ENCODE data around the gene TACR1. TPM values are rescaled to one million over a fixed set of nuclear protein-coding genes. Genes with fewer than 3 reads are reported as not detected.

The TACR1 gene
- total RNA-seq, 2 donors from 2014 or later = 3.9 to 6.0 TPM

DNA sequence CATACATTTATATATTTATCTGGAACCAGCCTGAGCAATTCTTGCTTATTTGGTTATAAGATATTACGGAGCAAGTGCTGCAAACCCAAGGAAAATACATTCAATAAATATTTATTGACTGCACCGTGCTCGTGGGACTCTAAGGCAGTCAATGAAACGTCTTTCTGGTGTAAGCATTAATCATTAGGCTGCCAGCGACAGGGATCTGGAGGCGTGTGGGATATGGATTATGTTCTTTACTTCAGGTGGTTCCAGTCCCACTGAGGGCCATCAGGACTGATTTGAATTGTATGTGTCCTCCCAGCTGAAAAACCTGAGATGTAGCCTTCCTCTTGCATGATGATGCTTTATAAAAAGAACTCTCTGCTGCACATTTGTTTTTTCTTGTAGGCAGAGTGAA, 75.4 kb downstream of the TACR1 start:
- H3K27me3 ChIP-seq (replicated peaks; ENCODE audit: insufficient read depth) = no peaks in the 10 kb centered on the region
- no peak overlapping the region for H3K27ac ChIP-seq
- ATAC-seq (ENCODE audit: insufficient number of reproducible peaks, low FRiP score, low read depth) (no peak), DNase-seq (ENCODE audit: low spot score) (no peak)
- no peak for TF ChIP-seq CTCF (IDR thresholded peaks at IDR 0.05)
- no peak overlapping the region for H3K4me3 ChIP-seq
- no peaks in the 10 kb centered on the region for H3K36me3 ChIP-seq
- H3K4me1 ChIP-seq (ENCODE audit: control insufficient read depth in 1 of 2, low read depth in 2 of 2) = no peaks in the 10 kb centered on the region
- H3K9me3 ChIP-seq = no peaks in the 10 kb centered on the region

- no peak for TF ChIP-seq CTCF (IDR thresholded peaks at IDR 0.05)
- Histone ChIP-seq H3K36me3 (no peaks in the 10 kb centered on the region), H3K4me1 (ENCODE audit: control insufficient read depth in 1 of 2, low read depth in 2 of 2) (no peaks in the 10 kb centered on the region), H3K27ac (no peak overlapping the region), H3K27me3 (replicated peaks; ENCODE audit: insufficient read depth) (no peaks in the 10 kb centered on the region), H3K4me3 (no peak overlapping the region), H3K9me3 (no peaks in the 10 kb centered on the region)
- DNase-seq (ENCODE audit: low spot score) (no peak), ATAC-seq (ENCODE audit: insufficient number of reproducible peaks, low FRiP score, low read depth) (no peak)
Observed at GRCh38 chr2:75113231-75113869, 86.0 kb downstream of the TACR1 start.

DNA sequence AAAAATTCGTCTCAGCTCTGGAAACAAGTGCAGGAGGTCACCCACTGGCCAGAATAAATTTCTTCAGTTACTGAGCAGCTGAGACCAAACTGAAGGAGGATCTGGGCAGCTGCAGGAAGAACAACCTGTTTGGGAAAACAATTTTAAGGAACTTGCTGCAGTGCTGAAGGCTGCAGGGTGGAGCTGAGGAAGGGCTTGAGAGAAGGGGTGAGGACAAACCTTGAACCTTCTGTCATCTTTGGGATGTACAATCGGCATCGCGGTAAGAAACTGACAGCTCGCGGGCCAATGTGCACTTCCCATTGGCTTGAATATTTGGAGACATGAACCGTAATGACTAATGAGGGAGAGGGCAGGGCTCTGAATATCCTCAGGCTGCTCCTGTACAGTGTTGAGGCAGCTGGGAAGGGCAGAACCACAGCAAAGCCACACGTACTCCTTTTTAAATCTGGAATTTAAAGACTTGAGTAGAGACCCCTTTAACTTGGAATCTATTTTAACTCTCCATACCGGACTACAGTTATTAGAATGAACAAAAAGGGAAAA, 90.3 kb downstream of the TACR1 start:
- Histone ChIP-seq H3K27me3 (replicated peaks; ENCODE audit: insufficient read depth) (no peaks in the 10 kb centered on the region), H3K4me1 (ENCODE audit: control insufficient read depth in 1 of 2, low read depth in 2 of 2) (no peaks in the 10 kb centered on the region), H3K36me3 (no peaks in the 10 kb centered on the region), H3K4me3 (no peak overlapping the region), H3K27ac (no peak overlapping the region), H3K9me3 (no peaks in the 10 kb centered on the region)
- no peak for DNase-seq (ENCODE audit: low spot score)
- TF ChIP-seq CTCF (IDR thresholded peaks at IDR 0.05) = no peak
- ATAC-seq (ENCODE audit: insufficient number of reproducible peaks, low FRiP score, low read depth) = no peak

DNA sequence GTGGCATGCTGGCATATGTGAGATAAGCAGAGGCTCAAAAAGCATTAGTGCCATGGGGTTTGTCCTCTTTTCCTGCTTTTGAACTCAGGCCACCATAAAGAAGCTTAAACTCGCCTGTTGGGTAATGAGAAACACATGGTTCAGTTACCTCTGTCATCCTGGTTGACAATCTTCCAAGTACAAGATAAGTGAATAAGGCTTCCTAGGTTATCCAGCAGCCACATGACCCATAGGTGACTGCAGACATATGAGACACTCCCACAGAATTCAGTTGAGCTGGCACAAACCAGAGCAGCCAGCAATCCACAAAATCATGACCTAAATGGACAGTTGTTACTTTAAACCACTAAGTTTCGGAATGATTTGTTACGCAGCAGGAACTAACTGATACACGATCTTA, 97.3 kb downstream of the TACR1 start:
- H3K36me3 ChIP-seq = no peaks in the 10 kb centered on the region
- no peak overlapping the region for H3K27ac ChIP-seq
- ATAC-seq (ENCODE audit: insufficient number of reproducible peaks, low FRiP score, low read depth) (no peak), DNase-seq (ENCODE audit: low spot score) (no peak)
- H3K9me3 ChIP-seq = no peaks in the 10 kb centered on the region
- H3K4me3 ChIP-seq = no peak overlapping the region
- no peaks in the 10 kb centered on the region for H3K4me1 ChIP-seq (ENCODE audit: control insufficient read depth in 1 of 2, low read depth in 2 of 2)
- H3K27me3 ChIP-seq (replicated peaks; ENCODE audit: insufficient read depth) = no peaks in the 10 kb centered on the region
- TF ChIP-seq CTCF (IDR thresholded peaks at IDR 0.05) = no peak

GRCh38 chr2:75100801-75101151, 98.5 kb downstream of the TACR1 start:
- no peaks in the 10 kb centered on the region for H3K36me3 ChIP-seq
- TF ChIP-seq CTCF (IDR thresholded peaks at IDR 0.05) = no peak
- H3K27ac ChIP-seq = no peak overlapping the region
- ATAC-seq (ENCODE audit: insufficient number of reproducible peaks, low FRiP score, low read depth) = no peak
- no peak overlapping the region for H3K4me3 ChIP-seq
- no peaks in the 10 kb centered on the region for H3K9me3 ChIP-seq
- H3K4me1 ChIP-seq (ENCODE audit: control insufficient read depth in 1 of 2, low read depth in 2 of 2) = no peaks in the 10 kb centered on the region
- H3K27me3 ChIP-seq (replicated peaks; ENCODE audit: insufficient read depth) = no peaks in the 10 kb centered on the region
- no peak for DNase-seq (ENCODE audit: low spot score)
